HG03025 (cell line): Measurements from ENCODE around the gene CCDC122.

Experiments
- ATAC-seq: cut with Tn5 transposase; IDR thresholded peaks from one replicate; pipeline ENCODE4 v1.9.1; 2021; ENCODE audit warnings: mild to moderate bottlenecking, moderate library complexity; ENCODE audit not compliant: unreplicated experiment, low FRiP score

CCDC122 gene

GRCh38 chr13:43805071-43805468 lies 74.5 kb downstream of the CCDC122 start:
- no peak for ATAC-seq

DNA sequence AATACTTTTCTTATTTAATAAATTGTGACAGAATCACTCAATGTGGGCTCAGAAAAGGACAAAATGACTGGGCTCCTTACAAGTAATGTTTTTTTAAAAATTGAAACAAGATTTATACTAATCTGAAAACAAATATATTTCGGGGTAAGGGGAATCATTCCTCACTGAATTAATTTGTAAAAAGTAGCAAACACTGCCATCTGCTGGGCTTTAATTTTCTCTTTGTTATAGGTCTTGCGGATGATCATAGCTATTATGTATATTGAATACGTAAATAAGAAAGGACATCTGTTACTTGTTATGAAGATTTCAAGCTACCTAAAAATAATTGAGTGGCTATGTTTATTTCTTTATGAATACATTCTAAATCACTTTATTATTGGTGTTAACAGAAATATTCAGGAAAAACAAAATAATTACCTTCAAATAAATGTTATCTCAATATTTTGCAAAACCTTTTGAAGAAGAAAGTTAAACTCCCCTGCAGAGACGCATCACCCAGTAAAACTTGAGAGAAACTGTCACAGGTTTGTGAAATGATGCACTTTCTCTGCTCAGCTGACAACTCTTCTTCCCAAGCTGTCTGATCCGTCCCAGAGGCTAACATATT lies 75.0 kb downstream of the CCDC122 start:
- ATAC-seq = no peak

GRCh38 chr13:43802511-43802910 lies 77.0 kb downstream of the CCDC122 start:
- no peak for ATAC-seq

GRCh38 chr13:43800828-43801227 lies 78.7 kb downstream of the CCDC122 start:
- ATAC-seq = no peak

DNA sequence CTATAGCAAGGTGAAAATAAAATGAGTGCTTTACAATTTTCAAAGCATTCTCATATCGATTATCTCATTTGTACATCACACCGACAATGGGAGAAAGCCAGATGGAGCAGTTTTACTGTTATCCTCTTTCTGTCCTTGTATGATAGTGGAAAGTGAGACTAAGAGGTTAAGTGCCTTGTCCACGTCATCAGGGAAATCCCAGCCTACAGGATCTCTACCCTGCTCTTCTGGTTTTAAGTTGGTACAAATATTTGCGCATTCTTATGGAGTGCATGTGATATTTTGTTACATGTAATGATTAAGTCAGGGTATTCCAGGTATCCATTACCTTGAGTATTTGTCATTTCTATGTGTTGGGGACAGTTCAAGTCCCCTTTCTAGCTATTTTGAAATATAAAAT lies 80.3 kb downstream of the CCDC122 start:
- no peak for ATAC-seq

GRCh38 chr13:43797869-43798268 lies 81.7 kb downstream of the CCDC122 start:
- ATAC-seq = no peak

DNA sequence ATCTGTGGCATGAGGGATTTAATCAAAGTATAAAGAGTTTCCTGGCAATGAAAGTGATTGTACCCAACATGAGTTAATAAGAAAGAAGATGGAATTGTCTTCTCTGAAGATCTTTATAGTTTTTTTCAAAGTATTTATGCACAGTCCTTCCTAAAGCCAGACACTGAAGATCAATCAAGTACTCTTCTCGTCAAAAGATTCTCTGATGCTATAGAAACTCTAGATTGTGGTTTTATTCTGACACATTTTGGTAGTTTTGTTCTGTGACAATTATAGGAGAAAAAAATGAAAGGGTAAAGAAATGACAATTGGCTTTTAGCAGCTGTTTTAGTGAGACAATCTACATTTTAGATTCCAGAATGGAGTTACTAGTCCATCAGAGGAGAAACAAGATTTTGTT lies 82.4 kb downstream of the CCDC122 start:
- no peak for ATAC-seq

DNA sequence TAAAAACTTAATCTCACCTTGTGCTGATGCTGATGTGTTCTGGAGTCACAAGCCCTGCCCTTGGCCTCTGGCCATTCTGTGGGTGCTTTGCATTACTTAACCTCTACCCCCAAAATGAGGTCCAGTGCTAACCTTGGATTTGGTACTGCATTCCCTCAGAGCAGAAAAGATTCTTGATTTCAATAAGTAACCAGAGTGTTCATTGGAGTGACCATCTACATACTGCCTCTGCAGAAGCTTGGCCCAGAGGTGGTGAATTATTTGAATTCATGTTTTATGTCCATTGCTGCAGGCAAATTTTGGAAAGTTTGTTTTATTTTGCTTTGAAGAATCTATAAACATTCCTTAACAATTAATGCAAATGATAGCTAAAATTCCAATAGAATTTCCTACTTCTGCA lies 85.1 kb downstream of the CCDC122 start:
- ATAC-seq = no peak

DNA sequence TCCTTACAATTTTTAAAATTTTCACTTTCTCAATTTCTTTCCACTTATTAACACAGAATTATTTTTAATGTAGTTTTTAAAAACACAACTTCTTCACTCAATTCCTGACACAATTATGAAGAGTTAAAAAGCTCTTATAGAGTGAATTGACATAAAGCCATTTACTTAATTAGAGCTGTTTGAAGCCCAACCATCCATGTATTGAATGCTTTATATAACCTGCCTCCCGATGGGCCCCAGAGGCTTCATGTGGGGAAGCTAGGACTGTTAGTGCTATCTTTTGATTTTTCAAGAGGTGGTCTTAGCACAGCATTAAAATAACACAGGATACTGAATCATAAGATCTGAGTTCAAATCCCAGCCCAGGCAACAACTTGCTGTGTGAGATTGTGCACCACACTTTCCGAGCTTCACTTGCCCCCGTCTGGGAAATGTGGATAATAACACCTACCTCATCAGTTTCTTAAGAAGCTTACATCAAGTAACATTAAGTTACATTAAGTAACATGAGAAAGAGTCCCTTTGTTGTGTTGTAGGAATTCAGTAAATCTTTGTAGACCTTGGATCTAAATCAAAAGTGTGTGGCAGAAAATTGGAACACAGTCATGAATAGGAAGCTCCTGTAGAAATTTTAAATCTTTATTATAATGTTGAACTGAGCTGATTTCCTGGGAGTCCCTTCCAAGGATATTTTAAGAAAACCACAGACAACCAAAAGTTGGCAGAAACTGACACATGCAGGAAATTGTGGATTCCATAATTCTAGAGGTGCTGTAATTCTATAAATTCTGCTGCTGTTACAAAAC lies 87.3 kb downstream of the CCDC122 start:
- no peak for ATAC-seq

DNA sequence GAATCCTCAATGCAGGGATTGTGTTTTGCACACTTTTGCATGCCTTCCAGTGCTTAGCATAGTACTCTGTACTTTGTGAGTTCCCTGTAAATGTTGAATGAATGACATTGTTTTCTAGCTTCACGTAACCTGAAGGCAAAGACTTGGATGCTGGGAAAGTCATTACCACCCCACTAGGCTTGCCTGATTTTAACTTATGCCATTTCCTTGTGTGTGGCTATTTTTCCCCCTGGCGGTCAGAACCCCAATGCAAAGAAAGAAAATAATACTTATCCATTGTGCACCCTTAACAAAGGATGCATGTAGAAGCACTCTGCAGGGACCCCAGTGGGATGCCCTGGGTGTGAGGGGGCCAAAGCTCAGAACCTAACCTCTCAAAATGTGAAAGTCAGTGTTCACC lies 91.5 kb downstream of the CCDC122 start:
- ATAC-seq = no peak

DNA sequence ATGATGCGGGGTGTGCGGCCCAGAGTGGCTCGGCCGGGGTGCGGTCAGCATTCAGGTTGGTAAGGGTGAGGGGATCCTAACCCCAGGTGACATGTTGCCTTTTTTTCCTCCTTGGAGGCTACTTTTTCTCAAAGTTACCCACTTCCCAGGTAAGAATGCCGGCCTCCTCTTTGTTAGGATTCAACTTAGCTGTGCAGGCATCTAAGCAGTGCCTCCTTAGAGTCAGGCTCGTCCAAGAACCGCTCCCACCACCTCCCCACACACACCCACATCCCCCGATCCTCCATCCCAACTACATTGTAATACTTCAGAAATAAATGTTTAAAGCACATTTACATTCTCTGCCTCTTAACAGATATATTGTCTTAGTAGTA lies 92.0 kb downstream of the CCDC122 start:
- no peak for ATAC-seq

DNA sequence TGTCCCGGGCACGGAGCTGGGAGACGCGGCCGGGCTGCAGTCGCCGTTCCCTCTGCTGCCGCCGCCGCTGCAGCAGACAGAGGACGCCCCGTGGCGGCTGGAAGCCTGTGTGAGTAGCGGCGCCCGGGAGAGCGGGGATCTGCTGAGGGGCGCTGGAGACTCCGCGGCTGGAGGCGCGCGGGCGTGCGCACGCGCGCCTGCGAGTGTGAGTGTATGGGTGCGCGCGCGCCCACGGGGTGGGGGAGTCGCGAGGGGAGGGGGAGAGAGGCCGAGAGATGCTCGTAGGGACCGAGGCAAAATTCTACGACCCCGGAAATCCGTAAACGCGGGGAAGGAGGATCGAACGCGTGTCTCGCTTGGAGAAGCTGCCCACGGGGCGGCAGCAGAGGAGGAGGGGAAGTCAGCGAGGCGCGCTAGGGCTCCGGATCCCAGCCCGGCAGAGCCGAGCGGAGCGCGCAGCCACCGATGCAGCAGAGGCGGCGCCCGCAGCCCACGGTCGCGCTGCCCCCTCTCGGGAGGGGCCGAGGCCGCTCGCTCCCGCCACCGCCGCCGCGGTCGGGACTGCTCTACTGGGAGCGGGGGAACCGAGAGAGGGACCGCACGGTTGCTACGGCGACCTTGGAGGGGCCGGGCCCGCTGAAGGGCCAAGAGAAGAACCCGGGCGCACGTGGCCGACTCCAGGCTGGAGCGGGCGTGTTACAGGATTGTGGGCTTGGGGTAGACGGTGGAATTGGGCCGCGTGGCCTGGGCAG lies 92.6 kb downstream of the CCDC122 start, which contains the start of gene ENOX1:
ENOX1 (minus strand) TSS at position 207 of the 752 bp plus-strand sequence.
- no peak for ATAC-seq

DNA sequence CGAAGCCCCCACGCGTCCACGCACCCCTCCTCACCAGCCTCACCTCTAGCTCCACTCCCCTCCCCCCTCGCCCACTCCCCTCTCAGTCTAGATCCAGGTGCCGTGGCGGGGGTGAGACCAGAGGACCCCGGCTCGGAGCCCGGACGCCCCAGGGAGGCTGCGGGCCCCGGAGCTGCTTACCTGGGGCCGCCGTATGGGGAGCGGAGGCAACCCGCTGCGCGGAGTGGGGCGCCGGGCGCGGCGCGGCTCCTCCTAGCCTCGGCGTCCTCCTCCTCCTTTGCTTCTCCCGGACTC lies 93.1 kb downstream of the CCDC122 start:
- ATAC-seq = no peak
